ENCODE results near the gene GRID1.

DNA sequence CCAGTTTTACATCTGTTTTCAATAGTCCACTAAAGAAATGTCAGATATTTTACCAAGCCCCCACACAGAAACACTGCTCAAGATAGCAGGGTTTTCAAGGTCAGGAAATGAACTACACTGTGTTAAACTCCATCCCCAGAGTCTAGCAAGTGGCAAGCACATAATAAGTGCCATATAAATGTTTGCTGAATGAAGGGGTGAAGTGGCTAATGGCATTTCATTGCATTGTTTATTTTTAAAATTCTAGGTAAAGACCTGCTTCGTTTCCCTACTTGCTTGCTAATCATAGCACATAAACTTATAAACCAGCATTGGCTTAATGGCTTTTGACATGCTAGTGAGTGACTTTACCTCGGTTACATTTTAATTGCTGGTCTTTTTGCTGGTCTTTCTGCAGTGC lies 322.6 kb downstream of the GRID1 start:
- TF ChIP-seq SPI1 (IDR thresholded peaks at IDR 0.05; ENCODE audit: low read depth, low read length) (no peak), POLR2A (IDR thresholded peaks at IDR 0.05; ENCODE audit: low read depth, low read length) (no peak), POLR2AphosphoS5 (IDR thresholded peaks at IDR 0.05; ENCODE audit: low read depth, low read length) (no peak), TAF1 (IDR thresholded peaks at IDR 0.05; ENCODE audit: low read depth, low read length) (no peak), PAX5 (IDR thresholded peaks at IDR 0.05; ENCODE audit: insufficient read depth, low read length, severe bottlenecking) (no peak), POU2F2 (IDR thresholded peaks at IDR 0.05; ENCODE audit: low read depth, low read length) (no peak)

Data from GM12891 (cell line).